Panc1 (cell line): ENCODE results near the gene SKP1. TPM values are rescaled to one million over a fixed set of nuclear protein-coding genes. Genes with fewer than 3 reads are reported as not detected.

ENCODE experiments used
- ATAC-seq: fragments of 200-7000 bp; cut with Tn5 transposase; 2 replicates; pipeline ENCODE4 v1.9.1; 2020; ENCODE audit warnings: mild to moderate bottlenecking, moderate library complexity
- BruUV-seq: library from RNA; stranded (reverse); fragments of 400-500 nt; replicated peaks from 2 replicates; lab custom pipeline; 2021; lab: Mats Ljungman, UMichigan
- CTCF ChIA-PET: fragments of 300-600 bp; sonication (Branson Sonifier 250); formaldehyde crosslinking; loops from one replicate; lab custom pipeline; 2022; ENCODE audit warnings: antibody characterized with exemption; lab: Charles Lee
- POLR2A ChIA-PET: fragments of 300-600 bp; sonication (Branson Sonifier 250); formaldehyde crosslinking; loops from one replicate; lab custom pipeline; 2022; ENCODE audit warnings: antibody characterized with exemption; lab: Charles Lee
- DNase-seq: peaks from one replicate; pipeline ENCODE4 v3.0.0-alpha.2; 2010; ENCODE audit warnings: low read depth, low spot score
- H3K27ac ChIP-seq: 2 replicates; pipeline ENCODE4 v1.5.1; 2011; ENCODE audit warnings: mild to moderate bottlenecking, low read length, inconsistent platforms
- H3K27me3 ChIP-seq: fragments of 200-500 bp; sonication (Bioruptor generic); 2 replicates; pipeline ENCODE4 v1.6.0; 2014; ENCODE audit warnings: low read length, inconsistent platforms; ENCODE audit not compliant: control insufficient read depth, insufficient read depth
- H3K36me3 ChIP-seq: fragments of 200-500 bp; sonication (Bioruptor generic); 2 replicates; pipeline ENCODE4 v1.5.1; 2014; ENCODE audit warnings: inconsistent platforms, mild to moderate bottlenecking, low read length, moderate library complexity; ENCODE audit not compliant: control insufficient read depth, insufficient read depth
- H3K4me1 ChIP-seq: 2 replicates; pipeline ENCODE4 v1.5.1; 2011; ENCODE audit warnings: inconsistent platforms, mild to moderate bottlenecking, low read length, moderate library complexity; ENCODE audit not compliant: control insufficient read depth, insufficient read depth
- H3K4me3 ChIP-seq, 2 experiments: 2 replicates each; pipeline ENCODE4 v1.5.1; 2011 to 2012; ENCODE audit warnings: low read depth in 2 of 2, low read length in 2 of 2, mild to moderate bottlenecking in 2 of 2, inconsistent platforms in 1 of 2, moderate library complexity in 1 of 2
- H3K9me3 ChIP-seq: fragments of 200-500 bp; sonication (Bioruptor generic); 2 replicates; pipeline ENCODE4 v1.5.1; 2014; ENCODE audit warnings: low read depth, mild to moderate bottlenecking, inconsistent platforms, low read length, moderate library complexity; ENCODE audit not compliant: control insufficient read depth, insufficient read depth
- CTCF ChIP-seq: fragments of 450-650 bp; IDR thresholded peaks from 2 replicates; pipeline ENCODE4 v1.5.1; 2017; ENCODE audit warnings: mild to moderate bottlenecking
- POLR2AphosphoS5 ChIP-seq: IDR thresholded peaks from 2 replicates; pipeline ENCODE4 v1.6.1; 2012; ENCODE audit warnings: mild to moderate bottlenecking, low read depth, low read length, moderate library complexity
- SIN3A ChIP-seq: IDR thresholded peaks from 2 replicates; pipeline ENCODE4 v1.6.1; 2012; ENCODE audit warnings: low read depth, mild to moderate bottlenecking, low read length, moderate library complexity, borderline replicate concordance; ENCODE audit not compliant: insufficient read depth
- TCF7L2 ChIP-seq: IDR thresholded peaks from 2 replicates; pipeline ENCODE4 v1.6.1; 2011; ENCODE audit warnings: mild to moderate bottlenecking, low read depth, low read length, inconsistent platforms
- in situ Hi-C: cut with HindIII; loops from 2 replicates; pipeline ENCODE4 v1.10.0; 2016; ENCODE audit warnings: low sequenced_read_pairs, low pct_unique_long_range_greater_than_20kb
- intact Hi-C: fragments of 100-400 bp; cut with micrococcal nuclease; formaldehyde crosslinking; loops from one replicate; pipeline ENCODE4 v1.10.0; 2022; ENCODE audit not compliant: unreplicated experiment
- total RNA-seq: library from RNA; stranded (reverse); gene quantifications from one replicate; pipeline ENCODE4 v1.2.1, GENCODE V29; 2021; ENCODE audit not compliant: unreplicated experiment
- TF ChIP-seq, protein P1 (sequence below), 2 experiments: IDR thresholded peaks; 2 replicates each; pipeline ENCODE4 v1.6.1; 2011 to 2012; ENCODE audit warnings: low read depth in 2 of 2, control low read depth in 1 of 2, low read length in 1 of 2, mild to moderate bottlenecking in 1 of 2, moderate library complexity in 1 of 2; ENCODE audit not compliant: insufficient read depth in 1 of 2

Gene SKP1
- total RNA-seq, 1 experiment from 2014 or later, result 301 TPM

GRCh38 chr5:134183481-134183880, 6.7 kb upstream of the SKP1 start:
- H3K36me3 ChIP-seq, result no peaks in the 10 kb centered on the region
- no peaks in the 10 kb centered on the region for H3K4me1 ChIP-seq
- TF ChIP-seq CTCF (no peak), POLR2AphosphoS5 (no peak), TCF7L2 (no peak)
- DNase-seq (no peak), ATAC-seq (no peak)
- BruUV-seq, result no TSS peak
- H3K27ac ChIP-seq, result no peak overlapping the region
- no peak overlapping the region for H3K4me3 ChIP-seq
- POLR2A ChIA-PET, result no interaction called here
- intact Hi-C loops (no loop called here), in situ Hi-C loops (no loop called here)
- H3K27me3 ChIP-seq, result no peaks in the 10 kb centered on the region
- no peaks in the 10 kb centered on the region for H3K9me3 ChIP-seq
- CTCF ChIA-PET, result interaction anchor here (0.7 to 1.3 kb wide), 3 partner anchors 66 to 106 kb away, joined by 3 to 7 read pairs (median 3); no protein-coding TSS in a partner anchor

- Histone ChIP-seq H3K27ac (peak overlapping the region; percentile 85), H3K4me3 (peak overlapping the region in 1 of 2 experiments; percentile 80; a peak in 2 of 4 replicates), H3K9me3 (no peaks in the 10 kb centered on the region), H3K27me3 (no peaks in the 10 kb centered on the region), H3K36me3 (peaks cover 13% of the 10 kb centered on the region), H3K4me1 (peaks cover 22% of the 10 kb centered on the region)
- BruUV-seq, result no TSS peak
- ChIA-PET POLR2A (no interaction called here), CTCF (no interaction called here)
- intact Hi-C loops, result no loop called here
- TF ChIP-seq, protein P1, sequence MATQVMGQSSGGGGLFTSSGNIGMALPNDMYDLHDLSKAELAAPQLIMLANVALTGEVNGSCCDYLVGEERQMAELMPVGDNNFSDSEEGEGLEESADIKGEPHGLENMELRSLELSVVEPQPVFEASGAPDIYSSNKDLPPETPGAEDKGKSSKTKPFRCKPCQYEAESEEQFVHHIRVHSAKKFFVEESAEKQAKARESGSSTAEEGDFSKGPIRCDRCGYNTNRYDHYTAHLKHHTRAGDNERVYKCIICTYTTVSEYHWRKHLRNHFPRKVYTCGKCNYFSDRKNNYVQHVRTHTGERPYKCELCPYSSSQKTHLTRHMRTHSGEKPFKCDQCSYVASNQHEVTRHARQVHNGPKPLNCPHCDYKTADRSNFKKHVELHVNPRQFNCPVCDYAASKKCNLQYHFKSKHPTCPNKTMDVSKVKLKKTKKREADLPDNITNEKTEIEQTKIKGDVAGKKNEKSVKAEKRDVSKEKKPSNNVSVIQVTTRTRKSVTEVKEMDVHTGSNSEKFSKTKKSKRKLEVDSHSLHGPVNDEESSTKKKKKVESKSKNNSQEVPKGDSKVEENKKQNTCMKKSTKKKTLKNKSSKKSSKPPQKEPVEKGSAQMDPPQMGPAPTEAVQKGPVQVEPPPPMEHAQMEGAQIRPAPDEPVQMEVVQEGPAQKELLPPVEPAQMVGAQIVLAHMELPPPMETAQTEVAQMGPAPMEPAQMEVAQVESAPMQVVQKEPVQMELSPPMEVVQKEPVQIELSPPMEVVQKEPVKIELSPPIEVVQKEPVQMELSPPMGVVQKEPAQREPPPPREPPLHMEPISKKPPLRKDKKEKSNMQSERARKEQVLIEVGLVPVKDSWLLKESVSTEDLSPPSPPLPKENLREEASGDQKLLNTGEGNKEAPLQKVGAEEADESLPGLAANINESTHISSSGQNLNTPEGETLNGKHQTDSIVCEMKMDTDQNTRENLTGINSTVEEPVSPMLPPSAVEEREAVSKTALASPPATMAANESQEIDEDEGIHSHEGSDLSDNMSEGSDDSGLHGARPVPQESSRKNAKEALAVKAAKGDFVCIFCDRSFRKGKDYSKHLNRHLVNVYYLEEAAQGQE (IDR thresholded peaks at IDR 0.05; ENCODE audit: insufficient read depth in 1 of 2, low read depth in 2 of 2, low read length in 1 of 2), result no peak
- TF ChIP-seq CTCF (no peak), POLR2AphosphoS5 (no peak), TCF7L2 (no peak), SIN3A (no peak)
- DNase-seq (no peak), ATAC-seq (no peak)
- in situ Hi-C loops, result no loop called here
These were observed 1.3 kb upstream of the SKP1 start for GRCh38 chr5:134178096-134178419.
